OCI-LY3 (cell line): ENCODE measurements around the gene GTSF1L.

Experiments used
- H2AFZ ChIP-seq: fragments of 200-600, 300-600 bp; shearing (Covaris generic); 2 replicates; pipeline ENCODE4 v1.6.0; 2014; ENCODE audit warnings: antibody characterized with exemption, low read depth, low read length
- H3K27ac ChIP-seq: fragments of 200-600, 300-600 bp; sonication (generic); 2 replicates; pipeline ENCODE4 v1.5.1; 2014; ENCODE audit warnings: mild to moderate bottlenecking, low read length, moderate library complexity, mixed read lengths
- H3K27me3 ChIP-seq: fragments of 200-600, 300-600 bp; sonication (generic); 2 replicates; pipeline ENCODE4 v1.6.1; 2014; ENCODE audit warnings: low read depth, low read length, mixed read lengths
- H3K36me3 ChIP-seq: fragments of 200-600, 300-600 bp; sonication (generic); replicated peaks from 2 replicates; pipeline ENCODE3; 2014; ENCODE audit warnings: low read depth, low read length, mixed read lengths
- H3K4me1 ChIP-seq: fragments of 300-600, 200-600 bp; sonication (generic); 2 replicates; pipeline ENCODE4 v1.6.1; 2014; ENCODE audit warnings: low read length, mixed read lengths
- H3K4me2 ChIP-seq: fragments of 200-600, 300-600 bp; sonication (generic); 2 replicates; pipeline ENCODE4 v1.6.1; 2014; ENCODE audit warnings: low read length, mixed read lengths
- H3K4me3 ChIP-seq: fragments of 300-600, 200-600 bp; sonication (generic); 2 replicates; pipeline ENCODE4 v1.5.1; 2014; ENCODE audit warnings: antibody characterized with exemption, mild to moderate bottlenecking, low read length, moderate library complexity
- H3K79me2 ChIP-seq: fragments of 300-600, 200-600 bp; shearing (Covaris generic); 2 replicates; pipeline ENCODE4 v1.6.1; 2014; ENCODE audit warnings: mild to moderate bottlenecking, low read length, mixed read lengths
- H3K9ac ChIP-seq: fragments of 300-600, 200-600 bp; shearing (Covaris generic); 2 replicates; pipeline ENCODE4 v1.6.0; 2014; ENCODE audit warnings: mild to moderate bottlenecking, low read length, moderate library complexity
- H3K9me3 ChIP-seq: fragments of 200-600, 300-600 bp; shearing (Covaris generic); 2 replicates; pipeline ENCODE4 v1.6.1; 2014; ENCODE audit warnings: low read length, mixed read lengths; ENCODE audit not compliant: insufficient read depth
- H4K20me1 ChIP-seq: fragments of 200-600, 300-600 bp; sonication (generic); 2 replicates; pipeline ENCODE4 v1.6.1; 2016; ENCODE audit warnings: low read length, mixed read lengths; ENCODE audit not compliant: insufficient read depth
- EZH2phosphoT487 ChIP-seq: fragments of 200-600 bp; shearing (Covaris generic); IDR thresholded peaks from 2 replicates; pipeline ENCODE4 v1.6.1; 2018; ENCODE audit warnings: antibody characterized with exemption, mixed run types, low read depth
- TF ChIP-seq, protein P1 (sequence below): fragments of 200-600, 300-600 bp; sonication (generic); IDR thresholded peaks from 2 replicates; pipeline ENCODE4 v1.5.1; 2014; ENCODE audit warnings: antibody characterized with exemption, low read length, low read depth

The GTSF1L gene

DNA sequence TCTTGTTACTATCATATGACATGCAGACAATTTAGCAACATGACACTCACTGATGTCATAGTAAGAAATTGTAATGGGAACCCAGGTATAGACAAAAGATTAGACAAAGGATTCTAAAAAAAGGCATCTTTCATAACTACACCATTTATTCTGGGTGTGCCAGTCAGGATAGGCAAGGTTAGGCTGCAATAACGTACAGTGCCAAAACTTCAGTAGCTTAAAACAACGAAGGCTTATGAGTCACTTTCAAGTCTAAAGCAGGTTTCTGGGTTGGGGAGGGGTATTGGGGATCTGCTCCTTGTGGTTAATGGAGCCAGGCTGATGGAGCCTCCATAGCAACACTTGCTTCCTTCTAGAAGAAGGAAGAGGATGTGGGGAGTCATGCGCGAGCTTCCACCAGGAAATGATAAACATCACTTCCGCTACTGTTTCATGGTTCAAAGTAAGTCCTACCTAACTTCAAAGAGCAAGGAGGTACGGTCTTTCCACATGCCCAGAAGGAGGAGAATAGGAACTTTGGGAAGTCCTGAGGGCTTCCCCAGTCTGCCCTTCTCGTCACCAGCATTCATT lies 2.0 kb upstream of the GTSF1L start:
- no peaks in the 10 kb centered on the region for H3K36me3 ChIP-seq
- H3K4me3 ChIP-seq = no peak overlapping the region

DNA sequence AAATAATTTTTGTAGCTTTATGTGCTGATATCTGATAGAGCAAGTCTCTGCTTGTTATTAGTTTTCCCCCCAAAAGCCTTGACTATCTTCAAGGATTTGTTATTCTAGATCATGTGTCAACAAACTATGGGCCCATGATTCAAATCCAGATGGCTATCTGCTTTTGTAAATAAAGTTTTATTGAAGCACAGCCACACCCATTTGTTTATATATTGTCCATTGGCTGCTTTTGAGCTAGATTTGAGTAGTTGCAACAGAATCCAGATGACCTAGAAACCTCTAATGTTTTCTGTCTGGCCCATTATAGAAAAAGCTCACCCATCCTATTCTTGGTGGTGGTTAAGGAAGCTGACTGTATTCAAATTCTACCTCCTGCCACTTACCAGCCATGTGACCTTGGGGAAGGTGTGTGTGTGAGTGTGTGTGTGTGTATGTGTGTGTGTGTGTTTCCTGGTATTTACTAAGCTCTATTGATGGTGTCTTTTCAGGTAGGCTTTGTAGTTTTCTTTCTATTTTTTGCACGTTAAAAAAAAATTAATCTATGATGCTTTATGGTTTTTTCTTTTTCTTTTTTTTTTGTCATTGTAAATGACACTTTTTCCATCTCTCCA lies 1.3 kb upstream of the GTSF1L start:
- Histone ChIP-seq H2AFZ (no peak overlapping the region), H3K4me2 (no peak overlapping the region), H4K20me1 (no peaks in the 10 kb centered on the region), H3K27ac (no peak overlapping the region), H3K9ac (no peak overlapping the region), H3K79me2 (no peaks in the 10 kb centered on the region), H3K4me1 (peaks cover 30% of the 10 kb centered on the region), H3K36me3 (no peaks in the 10 kb centered on the region), H3K9me3 (no peaks in the 10 kb centered on the region), H3K27me3 (no peaks in the 10 kb centered on the region), H3K4me3 (no peak overlapping the region)
- TF ChIP-seq, protein P1, sequence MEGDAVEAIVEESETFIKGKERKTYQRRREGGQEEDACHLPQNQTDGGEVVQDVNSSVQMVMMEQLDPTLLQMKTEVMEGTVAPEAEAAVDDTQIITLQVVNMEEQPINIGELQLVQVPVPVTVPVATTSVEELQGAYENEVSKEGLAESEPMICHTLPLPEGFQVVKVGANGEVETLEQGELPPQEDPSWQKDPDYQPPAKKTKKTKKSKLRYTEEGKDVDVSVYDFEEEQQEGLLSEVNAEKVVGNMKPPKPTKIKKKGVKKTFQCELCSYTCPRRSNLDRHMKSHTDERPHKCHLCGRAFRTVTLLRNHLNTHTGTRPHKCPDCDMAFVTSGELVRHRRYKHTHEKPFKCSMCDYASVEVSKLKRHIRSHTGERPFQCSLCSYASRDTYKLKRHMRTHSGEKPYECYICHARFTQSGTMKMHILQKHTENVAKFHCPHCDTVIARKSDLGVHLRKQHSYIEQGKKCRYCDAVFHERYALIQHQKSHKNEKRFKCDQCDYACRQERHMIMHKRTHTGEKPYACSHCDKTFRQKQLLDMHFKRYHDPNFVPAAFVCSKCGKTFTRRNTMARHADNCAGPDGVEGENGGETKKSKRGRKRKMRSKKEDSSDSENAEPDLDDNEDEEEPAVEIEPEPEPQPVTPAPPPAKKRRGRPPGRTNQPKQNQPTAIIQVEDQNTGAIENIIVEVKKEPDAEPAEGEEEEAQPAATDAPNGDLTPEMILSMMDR = no peak
- TF ChIP-seq EZH2phosphoT487 = no peak

More for the DNA sequence above, 2.0 kb upstream of the GTSF1L start:
- Histone ChIP-seq H3K27ac (no peak overlapping the region), H3K4me1 (peaks cover 37% of the 10 kb centered on the region), H3K9me3 (no peaks in the 10 kb centered on the region), H3K9ac (no peak overlapping the region), H3K4me2 (no peak overlapping the region), H4K20me1 (no peaks in the 10 kb centered on the region), H3K79me2 (no peaks in the 10 kb centered on the region), H2AFZ (no peak overlapping the region), H3K27me3 (no peaks in the 10 kb centered on the region)
- TF ChIP-seq EZH2phosphoT487 = no peak
- TF ChIP-seq, protein P1 = no peak

DNA sequence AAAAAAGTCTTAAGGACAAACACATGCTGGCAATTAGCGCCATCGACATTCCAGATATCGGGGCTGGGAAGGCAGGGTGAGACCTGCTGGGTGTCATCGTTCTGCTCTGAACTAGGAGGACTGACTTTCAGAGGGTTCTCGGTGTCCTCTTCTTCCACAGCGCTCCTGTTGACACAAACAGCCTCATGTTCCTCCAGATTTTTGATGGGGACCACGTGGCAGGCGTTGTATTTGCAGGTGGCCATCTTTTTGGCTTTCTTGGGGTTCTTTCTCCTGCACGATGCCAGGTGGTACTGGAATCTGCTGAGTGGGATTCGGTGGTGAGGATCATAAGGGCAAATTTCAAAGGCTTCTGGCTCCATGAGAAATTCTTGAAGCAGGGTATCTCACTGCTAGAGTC lies 469 bp downstream of the GTSF1L start:
- H3K9ac ChIP-seq = no peak overlapping the region
- H4K20me1 ChIP-seq = no peaks in the 10 kb centered on the region
- no peaks in the 10 kb centered on the region for H3K79me2 ChIP-seq
- H3K27ac ChIP-seq = no peak overlapping the region
- no peaks in the 10 kb centered on the region for H3K36me3 ChIP-seq
- peaks cover 22% of the 10 kb centered on the region for H3K4me1 ChIP-seq
- no peaks in the 10 kb centered on the region for H3K9me3 ChIP-seq
- H3K27me3 ChIP-seq = no peaks in the 10 kb centered on the region
- no peak overlapping the region for H3K4me3 ChIP-seq
- TF ChIP-seq, protein P1 = no peak
- TF ChIP-seq EZH2phosphoT487 = no peak
- H3K4me2 ChIP-seq = no peak overlapping the region
- H2AFZ ChIP-seq = no peak overlapping the region

DNA sequence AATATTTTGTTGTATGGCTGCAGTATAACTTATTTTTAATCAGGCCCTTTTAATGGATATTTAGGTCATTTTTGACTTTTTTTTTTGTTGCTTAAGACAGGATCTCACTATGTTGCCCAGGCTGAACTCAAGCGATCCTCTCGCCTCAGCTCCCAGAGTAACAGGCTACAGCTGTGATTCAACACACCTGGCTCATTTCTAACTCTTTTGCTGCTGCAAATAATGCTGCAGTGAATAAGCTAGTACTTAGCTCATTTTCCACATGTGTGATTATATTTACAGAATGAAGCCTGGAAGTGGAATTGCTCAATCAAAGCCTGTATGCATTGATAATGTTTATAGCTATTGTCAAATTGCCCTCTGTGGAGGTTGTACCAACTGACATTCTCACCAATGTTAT lies 1.1 kb downstream of the GTSF1L start:
- no peaks in the 10 kb centered on the region for H3K36me3 ChIP-seq
- no peak overlapping the region for H3K9ac ChIP-seq
- no peaks in the 10 kb centered on the region for H3K27me3 ChIP-seq
- H3K9me3 ChIP-seq = no peaks in the 10 kb centered on the region
- TF ChIP-seq, protein P1 = no peak
- TF ChIP-seq EZH2phosphoT487 = no peak
- H3K4me2 ChIP-seq = no peak overlapping the region
- H3K79me2 ChIP-seq = no peaks in the 10 kb centered on the region
- no peak overlapping the region for H3K4me3 ChIP-seq
- peaks cover 22% of the 10 kb centered on the region for H3K4me1 ChIP-seq
- no peak overlapping the region for H3K27ac ChIP-seq
- no peak overlapping the region for H2AFZ ChIP-seq
- no peaks in the 10 kb centered on the region for H4K20me1 ChIP-seq
